ENCODE measurements around the gene TRAP1. TPM values are rescaled to one million over a fixed set of nuclear protein-coding genes. Genes with fewer than 3 reads are reported as not detected.

The TRAP1 gene
- total RNA-seq, 1 donor from 2014 or later, result 67.0 TPM

- intact Hi-C loops (cut with DNase I), result no loop called here
These were observed 91.2 kb downstream of the TRAP1 start for GRCh38 chr16:3625911-3626732.

GRCh38 chr16:3625331-3625730 is 92.0 kb downstream of the TRAP1 start:
- H3K27me3 ChIP-seq, result no peaks in the 10 kb centered on the region
- no peak overlapping the region for H3K4me3 ChIP-seq
- no peaks in the 10 kb centered on the region for H3K36me3 ChIP-seq
- H3K27ac ChIP-seq, result no peak overlapping the region
- DNase-seq, result no peak
- no peak for TF ChIP-seq CTCF (IDR thresholded peaks at IDR 0.05)
- no peaks in the 10 kb centered on the region for H3K9me3 ChIP-seq
- peaks cover 8% of the 10 kb centered on the region for H3K4me1 ChIP-seq
- ATAC-seq, result no peak
- intact Hi-C loops (cut with DNase I), result no loop called here

More at GRCh38 chr16:3625911-3626732, 91.2 kb downstream of the TRAP1 start:
- no peaks in the 10 kb centered on the region for H3K9me3 ChIP-seq
- H3K4me3 ChIP-seq, result no peak overlapping the region
- H3K27me3 ChIP-seq, result no peaks in the 10 kb centered on the region
- TF ChIP-seq CTCF (IDR thresholded peaks at IDR 0.05), result no peak
- no peaks in the 10 kb centered on the region for H3K36me3 ChIP-seq
- ATAC-seq, result peak; percentile 47
- H3K27ac ChIP-seq, result no peak overlapping the region
- peaks cover 8% of the 10 kb centered on the region for H3K4me1 ChIP-seq
- no peak for DNase-seq

- Histone ChIP-seq H3K9me3 (no peaks in the 10 kb centered on the region), H3K4me3 (no peak overlapping the region), H3K27ac (no peak overlapping the region), H3K36me3 (no peaks in the 10 kb centered on the region), H3K27me3 (no peaks in the 10 kb centered on the region), H3K4me1 (peaks cover 8% of the 10 kb centered on the region)
- DNase-seq (no peak), ATAC-seq (no peak)
- intact Hi-C loops (cut with DNase I), result no loop called here
- TF ChIP-seq CTCF (IDR thresholded peaks at IDR 0.05), result no peak
These were observed 93.7 kb downstream of the TRAP1 start for GRCh38 chr16:3623642-3624041.

- DNase-seq (no peak), ATAC-seq (no peak)
- TF ChIP-seq CTCF (IDR thresholded peaks at IDR 0.05), result no peak
- Histone ChIP-seq H3K36me3 (no peaks in the 10 kb centered on the region), H3K4me3 (no peak overlapping the region), H3K27me3 (no peaks in the 10 kb centered on the region), H3K9me3 (no peaks in the 10 kb centered on the region), H3K27ac (no peak overlapping the region), H3K4me1 (no peaks in the 10 kb centered on the region)
- intact Hi-C loops (cut with DNase I), result no loop called here
These were observed 98.6 kb downstream of the TRAP1 start for GRCh38 chr16:3618769-3619141.

- Histone ChIP-seq H3K36me3 (no peaks in the 10 kb centered on the region), H3K4me3 (peak overlapping the region; percentile 100), H3K27me3 (no peaks in the 10 kb centered on the region), H3K27ac (no peak overlapping the region), H3K4me1 (peaks cover 12% of the 10 kb centered on the region), H3K9me3 (no peaks in the 10 kb centered on the region)
- DNase-seq (no peak), ATAC-seq (no peak)
- intact Hi-C loops (cut with DNase I), result no loop called here
- TF ChIP-seq CTCF (IDR thresholded peaks at IDR 0.05), result no peak
These were observed 104.5 kb downstream of the TRAP1 start for GRCh38 chr16:3612510-3613466.
